Liver (tissue), 9 donors: Measurements from ENCODE around the gene LYPD5. TPM values are rescaled to one million over a fixed set of nuclear protein-coding genes. Genes with fewer than 3 reads are reported as not detected.
A peak's percentile ranks its signal among the peaks of the same experiment; 100 is the strongest.

Experiments used
- DNase-seq: peaks from one replicate; pipeline ENCODE4 v3.0.0-alpha.2; 2017; ENCODE audit warnings: low spot score
- H3K27ac ChIP-seq, 2 donors: one replicate each; pipeline ENCODE4 v1.7.0; 2013; ENCODE audit warnings: inconsistent platforms in 2 of 2, low read length in 2 of 2, control low read depth in 1 of 2, low read depth in 1 of 2, mild to moderate bottlenecking in 1 of 2
- H3K27me3 ChIP-seq, 4 donors: one replicate each; pipeline versions ENCODE4 v1.6.1 to v1.7.0; 2013; ENCODE audit warnings: low read length in 3 of 4, inconsistent platforms in 1 of 4, mild to moderate bottlenecking in 1 of 4, moderate library complexity in 1 of 4; ENCODE audit not compliant: control insufficient read depth in 4 of 4, insufficient read depth in 4 of 4
- H3K36me3 ChIP-seq, 4 donors: one replicate each; pipeline versions ENCODE4 v1.6.1 to v1.7.0; 2013; ENCODE audit warnings: low read length in 3 of 4, mild to moderate bottlenecking in 3 of 4, low read depth in 1 of 4, moderate library complexity in 1 of 4; ENCODE audit not compliant: control insufficient read depth in 4 of 4, insufficient read depth in 3 of 4
- H3K4me1 ChIP-seq, 4 donors: one replicate each; pipeline versions ENCODE4 v1.6.1 to v1.7.0; 2013; ENCODE audit warnings: low read length in 3 of 4, mild to moderate bottlenecking in 3 of 4, moderate library complexity in 1 of 4; ENCODE audit not compliant: control insufficient read depth in 4 of 4, insufficient read depth in 4 of 4
- H3K4me3 ChIP-seq, 3 donors: one replicate each; pipeline versions ENCODE4 v1.6.1 to v1.7.0; 2013; ENCODE audit warnings: low read length in 3 of 3, control low read depth in 1 of 3, low read depth in 1 of 3, mild to moderate bottlenecking in 1 of 3
- H3K9ac ChIP-seq, 2 donors: one replicate each; pipeline ENCODE4 v1.7.0; 2013; ENCODE audit warnings: low read length in 2 of 2, mild to moderate bottlenecking in 2 of 2, moderate library complexity in 2 of 2, control low read depth in 1 of 2, low read depth in 1 of 2
- H3K9me3 ChIP-seq, 4 donors: one replicate each; pipeline versions ENCODE4 v1.6.1 to v1.7.0; 2013; ENCODE audit warnings: low read length in 3 of 4; ENCODE audit not compliant: control insufficient read depth in 4 of 4
- CTCF ChIP-seq: fragments of 150-350 bp; IDR thresholded peaks from 2 replicates; pipeline ENCODE4 v1.5.1; 2017; ENCODE audit warnings: improper control_type of control experiment, low read depth, low read length; ENCODE audit not compliant: missing input control
- FOXA1 ChIP-seq: IDR thresholded peaks from 2 replicates; pipeline ENCODE4 v1.6.1; 2016; ENCODE audit warnings: antibody characterized with exemption
- GABPA ChIP-seq, 2 donors: IDR thresholded peaks in 1 of 2; conservative IDR thresholded peaks in 1 of 2; 2 replicates each; pipeline ENCODE4 v1.6.1; 2016; ENCODE audit warnings: antibody characterized with exemption in 2 of 2, mild to moderate bottlenecking in 1 of 2, moderate library complexity in 1 of 2
- HNF4G ChIP-seq: IDR thresholded peaks from 2 replicates; pipeline ENCODE4 v1.6.1; 2016; ENCODE audit warnings: antibody characterized with exemption
- JUND ChIP-seq, 2 donors: IDR thresholded peaks; 2 replicates each; pipeline ENCODE4 v1.6.1; 2016; ENCODE audit warnings: antibody characterized with exemption in 2 of 2
- MAX ChIP-seq: IDR thresholded peaks from 2 replicates; pipeline ENCODE4 v1.6.1; 2016; ENCODE audit warnings: antibody characterized with exemption
- RAD21 ChIP-seq, 2 donors: IDR thresholded peaks; 2 replicates each; pipeline ENCODE4 v1.6.1; 2016; ENCODE audit warnings: antibody characterized with exemption in 2 of 2, mild to moderate bottlenecking in 2 of 2
- REST ChIP-seq: IDR thresholded peaks from 2 replicates; pipeline ENCODE4 v1.6.1; 2016; ENCODE audit warnings: antibody characterized with exemption, mild to moderate bottlenecking
- SP1 ChIP-seq: IDR thresholded peaks from 2 replicates; pipeline ENCODE4 v1.6.1; 2018; ENCODE audit warnings: antibody characterized with exemption, mild to moderate bottlenecking
- ZBTB33 ChIP-seq: IDR thresholded peaks from 2 replicates; pipeline ENCODE4 v1.6.1; 2016; ENCODE audit warnings: antibody characterized with exemption
- WGBS: extraction: QIAGEN DNeasy Blood & Tissue Kit; methylation state at CpG from one replicate; pipeline ENCODE4 v1.1.7; 2013; 5-methylcytosine and 5-hydroxymethylcytosine counted together
- polyA plus RNA-seq, 2 donors: library from polyadenylated mRNA; stranded (reverse) in 1 of 2; unstranded in 1 of 2; fragments of 200-250 nt in 1 of 2; fragments of >200 nt in 1 of 2; fragmentation: Nextera tagmentation in 1 of 2; extraction: Ambion mirVana in 1 of 2; gene quantifications; one replicate each; pipeline versions ENCODE4 v1.2.1 to v1.2.3, GENCODE V29; 2013 to 2015
- total RNA-seq, 2 donors: library from RNA; depleted of rRNA; stranded (reverse); fragments of >200 nt; gene quantifications; one replicate each; pipeline ENCODE4 v1.2.3, GENCODE V29; 2014
- donor health status: healthy.
- donor health status: healthy.
- donor health status: healthy.
- donor health status: healthy.
- donor health status: healthy.

Gene LYPD5
- total and polyA plus RNA-seq, 4 donors, result 0.08 to 0.14 (median 0.13) TPM; not detected in 1

- DNase-seq, result no peak
- peaks cover 0 to 4% (median 3%) of the 10 kb centered on the region in 4 donors for H3K9me3 ChIP-seq
- no peaks in the 10 kb centered on the region for H3K4me1 ChIP-seq
- H3K9ac ChIP-seq, result no peak overlapping the region
- no peaks in the 10 kb centered on the region for H3K36me3 ChIP-seq
- no peak for TF ChIP-seq GABPA (IDR thresholded peaks at IDR 0.05 in 1 of 2, conservative IDR thresholded peaks at IDR 0.05 in 1 of 2)
- no peak for TF ChIP-seq REST
- TF ChIP-seq HNF4G, result no peak
- no peak for TF ChIP-seq JUND (IDR thresholded peaks at IDR 0.05)
- TF ChIP-seq FOXA1, result no peak
- no peak for TF ChIP-seq MAX
- TF ChIP-seq RAD21 (IDR thresholded peaks at IDR 0.05), result no peak
- TF ChIP-seq CTCF, result no peak
- TF ChIP-seq SP1, result no peak
- no peak for TF ChIP-seq ZBTB33
- H3K27ac ChIP-seq, result no peak overlapping the region
- H3K27me3 ChIP-seq, result peaks cover 0 to 2% (median 0%) of the 10 kb centered on the region in 4 donors
- 33% methylated on average over 3 of the region's 3 CpGs for WGBS
- no peak overlapping the region for H3K4me3 ChIP-seq
Measured at GRCh38 chr19:43790587-43790986, 11.7 kb downstream of the LYPD5 start.

- no peak for DNase-seq
- WGBS, result 5% methylated on average over 3 of the region's 3 CpGs
- TF ChIP-seq REST, result peak; percentile 96
- TF ChIP-seq JUND (IDR thresholded peaks at IDR 0.05), result no peak
Measured at GRCh38 chr19:43789029-43789428, 13.2 kb downstream of the LYPD5 start.

More at GRCh38 chr19:43789029-43789428, 13.2 kb downstream of the LYPD5 start:
- H3K4me1 ChIP-seq, result no peaks in the 10 kb centered on the region
- H3K27me3 ChIP-seq, result no peaks in the 10 kb centered on the region
- no peaks in the 10 kb centered on the region for H3K36me3 ChIP-seq
- no peak overlapping the region for H3K4me3 ChIP-seq
- no peak overlapping the region for H3K9ac ChIP-seq
- H3K27ac ChIP-seq, result no peak overlapping the region
- H3K9me3 ChIP-seq, result no peaks in the 10 kb centered on the region
